Testis (tissue), 2 donors: ENCODE results near the gene ARID1B.

Experiments
- POLR2A ChIP-seq: fragments of 450-650 bp; IDR thresholded peaks from one replicate; pipeline ENCODE4 v1.6.1; 2017; ENCODE audit warnings: antibody characterized with exemption, mild to moderate bottlenecking, moderate library complexity
- TF ChIP-seq, protein P1 (sequence below), 3 experiments: fragments of 450-650 bp in 2 of 3; fragments of 200-600 bp in 1 of 3; sonication (generic) in 1 of 3; IDR thresholded peaks; one replicate each; pipeline ENCODE4 v1.5.1; 2016 to 2019; ENCODE audit warnings: antibody characterized with exemption in 3 of 3, mild to moderate bottlenecking in 2 of 3, moderate library complexity in 1 of 3

DNA sequence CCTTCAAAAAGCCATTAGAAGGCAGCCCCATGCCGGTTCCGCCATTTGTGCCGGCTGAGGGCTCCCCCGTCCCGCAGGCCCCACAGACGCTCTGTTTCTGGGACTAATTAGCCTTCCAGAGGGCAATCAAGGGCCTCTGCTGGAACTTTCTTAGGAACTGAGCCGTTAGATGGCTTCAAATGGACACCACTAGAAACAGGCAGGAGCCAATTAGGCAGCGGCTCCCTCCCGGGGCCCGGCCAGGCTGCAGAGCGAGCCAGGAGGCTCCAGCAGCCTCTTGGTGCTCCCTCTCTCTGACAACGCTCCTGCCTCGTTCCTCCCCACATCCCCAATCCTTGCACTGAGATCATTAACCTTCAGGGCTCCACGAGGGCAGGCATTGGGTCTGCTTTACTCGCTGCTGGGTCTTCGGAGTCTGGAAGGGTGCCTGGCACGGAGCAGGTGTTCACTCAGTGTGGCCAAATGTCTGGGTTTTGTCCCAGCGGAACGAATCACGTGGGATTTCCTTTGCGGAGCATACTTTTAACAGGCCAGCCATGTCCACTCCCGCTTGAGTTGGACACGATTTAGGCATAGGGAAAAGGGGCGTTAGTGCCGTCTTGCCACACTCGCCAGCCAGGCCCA is 447.9 kb downstream of the ARID1B start:
- no peak for TF ChIP-seq POLR2A
- TF ChIP-seq, protein P1, sequence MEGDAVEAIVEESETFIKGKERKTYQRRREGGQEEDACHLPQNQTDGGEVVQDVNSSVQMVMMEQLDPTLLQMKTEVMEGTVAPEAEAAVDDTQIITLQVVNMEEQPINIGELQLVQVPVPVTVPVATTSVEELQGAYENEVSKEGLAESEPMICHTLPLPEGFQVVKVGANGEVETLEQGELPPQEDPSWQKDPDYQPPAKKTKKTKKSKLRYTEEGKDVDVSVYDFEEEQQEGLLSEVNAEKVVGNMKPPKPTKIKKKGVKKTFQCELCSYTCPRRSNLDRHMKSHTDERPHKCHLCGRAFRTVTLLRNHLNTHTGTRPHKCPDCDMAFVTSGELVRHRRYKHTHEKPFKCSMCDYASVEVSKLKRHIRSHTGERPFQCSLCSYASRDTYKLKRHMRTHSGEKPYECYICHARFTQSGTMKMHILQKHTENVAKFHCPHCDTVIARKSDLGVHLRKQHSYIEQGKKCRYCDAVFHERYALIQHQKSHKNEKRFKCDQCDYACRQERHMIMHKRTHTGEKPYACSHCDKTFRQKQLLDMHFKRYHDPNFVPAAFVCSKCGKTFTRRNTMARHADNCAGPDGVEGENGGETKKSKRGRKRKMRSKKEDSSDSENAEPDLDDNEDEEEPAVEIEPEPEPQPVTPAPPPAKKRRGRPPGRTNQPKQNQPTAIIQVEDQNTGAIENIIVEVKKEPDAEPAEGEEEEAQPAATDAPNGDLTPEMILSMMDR (IDR thresholded peaks at IDR 0.05), result no peak
